Uterus (tissue), 4 donors: ENCODE data around the gene NRTN. TPM values are rescaled to one million over a fixed set of nuclear protein-coding genes. Genes with fewer than 3 reads are reported as not detected.

ENCODE experiments used
- DNase-seq, 2 donors: peaks; one replicate each; pipeline ENCODE4 v3.0.0-alpha.2; 2019 to 2020
- H3K27ac ChIP-seq, 2 donors: fragments of 200-600 bp; sonication (generic); 1 replicate in 1 of 2; 2 replicates in 1 of 2; pipeline ENCODE4 v1.5.1; 2016 to 2018
- H3K27me3 ChIP-seq, 2 donors: fragments of 200-600 bp; sonication (generic); one replicate each; pipeline ENCODE4 v1.5.1; 2018 to 2019; ENCODE audit warnings: control low read depth in 1 of 2
- H3K36me3 ChIP-seq, 2 donors: fragments of 200-600 bp; sonication (generic); one replicate each; pipeline ENCODE4 v1.5.1; 2019; ENCODE audit warnings: control low read depth in 1 of 2
- H3K4me1 ChIP-seq, 2 donors: fragments of 200-600 bp; sonication (generic); one replicate each; pipeline ENCODE4 v1.5.1; 2018 to 2019; ENCODE audit warnings: control low read depth in 1 of 2
- H3K4me3 ChIP-seq, 2 donors: fragments of 200-600 bp; sonication (generic); 1 replicate in 1 of 2; 2 replicates in 1 of 2; pipeline ENCODE4 v1.5.1; 2018 to 2019; ENCODE audit warnings: mild to moderate bottlenecking in 1 of 2
- H3K9me3 ChIP-seq, 2 donors: fragments of 200-600 bp; sonication (generic); one replicate each; pipeline ENCODE4 v1.5.1; 2019; ENCODE audit warnings: control low read depth in 1 of 2
- CTCF ChIP-seq, 4 experiments: fragments of 200-600 bp in 2 of 4; fragments of 450-650 bp in 2 of 4; sonication (generic) in 2 of 4; IDR thresholded peaks; one replicate each; pipeline ENCODE4 v1.5.1; 2016 to 2019; ENCODE audit warnings: antibody characterized with exemption in 4 of 4, mild to moderate bottlenecking in 2 of 4, moderate library complexity in 1 of 4
- POLR2A ChIP-seq, 2 donors: fragments of 450-650 bp; IDR thresholded peaks; one replicate each; pipeline ENCODE4 v1.6.1; 2016; ENCODE audit warnings: antibody characterized with exemption in 2 of 2, mild to moderate bottlenecking in 1 of 2, moderate library complexity in 1 of 2
- intact Hi-C: fragments of 100-400 bp; cut with DNase I; formaldehyde crosslinking; loops from one replicate; pipeline ENCODE4 v1.15.1; 2023; ENCODE audit warnings: low total_unique reads
- total RNA-seq, 4 donors: library from RNA; depleted of rRNA in 3 of 4; stranded (reverse); fragments of >200 nt in 3 of 4; gene quantifications; one replicate each; pipeline versions ENCODE4 v1.1.0 to v1.2.4, GENCODE V29; 2014 to 2023
- donor health status: DM: yes; HTN: yes; CAD: no.

Gene NRTN
- total RNA-seq, 4 donors from 2014 or later, result 0.35 TPM; not detected in 3

DNA sequence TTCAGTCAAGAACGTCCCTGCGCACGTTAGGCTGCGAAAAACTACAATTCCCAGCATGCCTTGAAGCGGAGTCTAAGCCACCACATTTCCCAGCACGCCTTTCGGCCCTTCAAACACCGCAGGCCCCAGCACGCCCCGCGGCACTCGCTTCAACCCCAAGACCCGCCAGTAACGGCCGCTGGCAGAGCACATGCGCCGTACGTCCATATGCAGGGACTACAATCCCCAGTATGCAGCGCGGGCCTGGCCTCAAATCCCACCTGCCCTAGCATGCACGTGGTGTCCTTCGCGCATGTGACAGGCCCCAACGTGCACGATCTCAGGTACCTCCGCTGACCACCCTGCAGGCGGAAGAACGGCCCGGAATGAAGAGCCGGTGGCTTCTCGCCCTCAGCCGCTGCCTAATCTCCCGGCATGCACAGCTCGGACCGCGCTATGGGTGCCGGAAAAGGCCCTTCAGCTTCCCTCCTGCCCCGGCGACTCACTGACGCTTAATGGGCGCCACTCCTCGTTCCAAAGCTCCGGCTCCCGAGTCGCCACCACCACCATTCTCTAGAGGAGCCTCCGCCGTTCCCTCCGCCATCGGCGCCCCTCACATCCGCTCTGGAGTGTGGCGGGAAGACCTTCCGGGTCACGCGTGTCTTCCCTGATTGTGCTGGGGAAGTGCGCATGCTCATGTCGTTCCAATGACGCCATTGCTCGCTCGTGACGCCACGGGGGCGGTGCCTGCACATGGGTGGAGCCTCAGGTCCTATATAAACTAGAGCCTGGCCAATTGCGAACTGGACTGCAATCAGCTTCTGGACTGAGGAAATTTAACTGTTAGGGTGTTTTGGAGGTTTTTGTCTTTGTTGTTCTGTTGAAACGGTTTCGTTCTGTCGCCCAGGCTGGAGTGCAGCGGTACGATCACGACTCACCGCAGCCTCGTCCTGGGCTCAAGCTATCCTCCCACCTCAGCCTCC lies 14.0 kb upstream of the NRTN start, which contains the start of gene DUS3L:
DUS3L (minus strand) TSS at position 605 of the 962 bp plus-strand sequence; CDS start at position 583, 22 bp downstream.
- Histone ChIP-seq H3K4me1 (no peaks in the 10 kb centered on the region), H3K27ac (peak within 1 kb of the TSS; percentile 92 to 98), H3K27me3 (no peaks in the 10 kb centered on the region), H3K9me3 (no peaks in the 10 kb centered on the region), H3K4me3 (peak within 1 kb of the TSS; percentile 90 to 91), H3K36me3 (no peaks in the 10 kb centered on the region)
- intact Hi-C loops, result no loop called here
- peak; percentile 93 to 96 for DNase-seq
- TF ChIP-seq CTCF (IDR thresholded peaks at IDR 0.05) (peak in 1 of 4 experiments; percentile 15), POLR2A (IDR thresholded peaks at IDR 0.05) (peak; percentile 15 to 68)

DNA sequence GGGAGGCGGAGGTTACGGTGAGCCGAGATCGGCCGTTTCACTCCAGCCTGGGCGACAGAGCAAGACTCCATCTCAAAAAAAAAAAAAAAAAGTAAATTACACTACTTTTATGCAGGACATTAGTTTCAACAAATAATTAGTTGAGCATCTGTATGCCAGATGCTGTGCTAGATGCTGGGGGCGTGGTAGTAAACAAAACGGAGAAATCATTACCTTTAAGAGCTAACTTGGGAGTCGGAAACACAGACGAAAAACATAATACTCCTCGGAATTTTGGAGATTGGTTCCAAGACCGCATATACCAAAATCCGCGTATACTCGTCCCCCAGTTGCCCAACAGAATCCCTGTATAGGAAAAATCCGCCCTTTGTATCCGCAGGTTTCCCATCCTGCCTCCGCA lies 12.6 kb upstream of the NRTN start:
- TF ChIP-seq POLR2A (IDR thresholded peaks at IDR 0.05) (no peak), CTCF (IDR thresholded peaks at IDR 0.05) (no peak)
- H3K36me3 ChIP-seq, result no peaks in the 10 kb centered on the region
- no peaks in the 10 kb centered on the region for H3K27me3 ChIP-seq
- H3K27ac ChIP-seq, result no peak overlapping the region
- H3K4me1 ChIP-seq, result no peaks in the 10 kb centered on the region
- no peaks in the 10 kb centered on the region for H3K9me3 ChIP-seq
- intact Hi-C loops, result no loop called here
- no peak overlapping the region for H3K4me3 ChIP-seq
- DNase-seq, result no peak

GRCh38 chr19:5793188-5793587 lies 11.7 kb upstream of the NRTN start:
- Histone ChIP-seq H3K4me3 (no peak overlapping the region), H3K27me3 (no peaks in the 10 kb centered on the region)
- intact Hi-C loops, result no loop called here

DNA sequence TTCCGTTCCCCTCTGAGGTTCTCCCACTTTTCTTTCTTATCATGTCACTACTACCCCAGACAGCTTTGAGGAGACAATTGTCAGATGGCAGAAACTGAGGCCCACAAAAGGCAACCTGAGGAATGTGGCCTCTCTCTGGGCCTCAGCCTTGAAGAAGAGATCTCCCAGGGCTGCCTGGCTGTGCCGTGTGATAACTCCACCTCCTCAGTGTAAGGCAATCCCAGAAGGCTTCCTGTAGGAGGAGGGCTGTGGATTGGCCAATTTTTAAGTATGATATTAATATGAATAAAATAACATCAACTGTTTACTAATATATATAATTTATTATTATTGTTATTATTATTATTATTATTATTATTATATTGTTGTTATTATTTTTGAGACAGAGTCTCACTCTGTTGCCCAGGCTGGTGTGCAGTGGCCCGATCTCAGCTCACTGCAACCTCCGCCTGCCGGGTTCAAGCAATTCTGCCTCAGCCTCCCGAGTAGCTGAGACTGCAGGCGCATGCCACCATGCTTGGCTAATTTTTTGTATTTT lies 9.4 kb upstream of the NRTN start:
- Histone ChIP-seq H3K27ac (no peak overlapping the region), H3K9me3 (no peaks in the 10 kb centered on the region), H3K27me3 (no peaks in the 10 kb centered on the region), H3K4me3 (no peak overlapping the region), H3K36me3 (no peaks in the 10 kb centered on the region), H3K4me1 (no peaks in the 10 kb centered on the region)
- intact Hi-C loops, result no loop called here
- DNase-seq, result no peak
- no peak for TF ChIP-seq POLR2A (IDR thresholded peaks at IDR 0.05)
- TF ChIP-seq CTCF (IDR thresholded peaks at IDR 0.05), result no peak

More at GRCh38 chr19:5793188-5793587, 11.7 kb upstream of the NRTN start:
- Histone ChIP-seq H3K27ac (no peak overlapping the region), H3K4me1 (no peaks in the 10 kb centered on the region), H3K36me3 (no peaks in the 10 kb centered on the region), H3K9me3 (no peaks in the 10 kb centered on the region)
- TF ChIP-seq CTCF (IDR thresholded peaks at IDR 0.05), result no peak
- TF ChIP-seq POLR2A (IDR thresholded peaks at IDR 0.05), result no peak
- no peak for DNase-seq

GRCh38 chr19:5798244-5798643 lies 6.6 kb upstream of the NRTN start:
- H3K36me3 ChIP-seq, result no peaks in the 10 kb centered on the region
- TF ChIP-seq POLR2A (IDR thresholded peaks at IDR 0.05) (no peak), CTCF (IDR thresholded peaks at IDR 0.05) (no peak)
- no peaks in the 10 kb centered on the region for H3K9me3 ChIP-seq
- DNase-seq, result no peak
- no peaks in the 10 kb centered on the region for H3K4me1 ChIP-seq
- H3K27ac ChIP-seq, result no peak overlapping the region
- H3K4me3 ChIP-seq, result no peak overlapping the region
- intact Hi-C loops, result no loop called here
- peaks cover 5 to 14% of the 10 kb centered on the region in 2 donors for H3K27me3 ChIP-seq
